Putamen (tissue), 1 donor: Measurements from ENCODE around the gene EIF4EBP2.
A peak's percentile ranks its signal among the peaks of the same experiment; 100 is the strongest.

ENCODE experiments used
- DNase-seq: peaks from one replicate; pipeline ENCODE4 v3.0.0-alpha.2; 2016; ENCODE audit warnings: low spot score

The EIF4EBP2 gene, protein sequence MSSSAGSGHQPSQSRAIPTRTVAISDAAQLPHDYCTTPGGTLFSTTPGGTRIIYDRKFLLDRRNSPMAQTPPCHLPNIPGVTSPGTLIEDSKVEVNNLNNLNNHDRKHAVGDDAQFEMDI

DNA sequence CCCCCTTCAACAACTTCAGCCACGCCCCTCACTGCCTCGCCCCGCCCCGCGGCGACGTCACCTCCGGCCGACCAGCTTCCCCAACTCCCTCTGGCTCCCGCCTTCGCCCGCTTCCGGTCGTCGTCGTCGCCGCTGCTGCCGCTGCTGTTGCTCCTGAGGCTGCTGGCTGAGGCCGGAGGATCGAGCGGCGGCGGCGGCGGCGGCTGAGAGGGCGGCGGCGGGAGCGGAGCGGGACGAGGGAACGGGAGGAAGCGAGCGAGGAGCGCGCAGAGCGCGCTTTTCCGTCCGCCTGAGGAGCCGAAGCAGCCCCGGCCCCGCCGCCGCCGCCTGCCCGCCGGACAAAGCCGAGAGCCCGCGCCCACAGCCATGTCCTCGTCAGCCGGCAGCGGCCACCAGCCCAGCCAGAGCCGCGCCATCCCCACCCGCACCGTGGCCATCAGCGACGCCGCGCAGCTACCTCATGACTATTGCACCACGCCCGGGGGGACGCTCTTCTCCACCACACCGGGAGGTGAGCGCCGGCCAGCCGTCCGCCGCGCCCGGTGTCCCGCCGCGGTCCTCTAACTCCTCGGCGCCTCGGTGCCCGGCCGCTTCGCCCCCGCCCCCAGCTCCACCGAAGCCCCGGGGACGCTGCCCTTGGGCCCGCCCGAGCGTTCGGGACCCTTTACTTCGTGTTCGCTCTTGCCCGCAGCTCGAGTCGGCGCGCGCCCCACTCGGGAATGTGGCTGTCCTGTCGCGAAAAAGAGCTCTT lies at the start of gene EIF4EBP2:
TSS of gene EIF4EBP2 (plus strand) at position 110 of the 751 bp plus-strand sequence. CDS start at position 367, 257 bp downstream.
- DNase-seq: peak; percentile 97

DNA sequence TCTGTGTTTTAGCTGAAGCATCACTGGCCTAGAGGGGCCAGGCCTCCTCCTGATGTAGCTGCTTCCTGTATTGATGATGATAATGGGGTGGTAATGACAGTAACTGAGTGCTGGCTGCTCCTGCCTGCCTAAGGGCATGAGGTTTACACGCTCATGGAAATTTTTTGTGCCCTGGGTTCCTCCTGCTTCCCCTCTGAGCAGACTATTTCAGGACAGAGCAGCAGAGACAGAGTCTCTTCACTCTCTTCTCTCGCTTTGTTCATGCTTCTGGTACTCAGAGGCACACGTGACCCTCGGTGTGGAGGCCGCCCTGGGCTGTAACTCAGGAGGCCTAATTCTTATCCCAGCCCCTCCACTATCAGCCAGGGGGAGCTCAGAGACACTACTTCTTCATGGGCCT lies 49.4 kb upstream of the EIF4EBP2 start:
- no peak for DNase-seq

DNA sequence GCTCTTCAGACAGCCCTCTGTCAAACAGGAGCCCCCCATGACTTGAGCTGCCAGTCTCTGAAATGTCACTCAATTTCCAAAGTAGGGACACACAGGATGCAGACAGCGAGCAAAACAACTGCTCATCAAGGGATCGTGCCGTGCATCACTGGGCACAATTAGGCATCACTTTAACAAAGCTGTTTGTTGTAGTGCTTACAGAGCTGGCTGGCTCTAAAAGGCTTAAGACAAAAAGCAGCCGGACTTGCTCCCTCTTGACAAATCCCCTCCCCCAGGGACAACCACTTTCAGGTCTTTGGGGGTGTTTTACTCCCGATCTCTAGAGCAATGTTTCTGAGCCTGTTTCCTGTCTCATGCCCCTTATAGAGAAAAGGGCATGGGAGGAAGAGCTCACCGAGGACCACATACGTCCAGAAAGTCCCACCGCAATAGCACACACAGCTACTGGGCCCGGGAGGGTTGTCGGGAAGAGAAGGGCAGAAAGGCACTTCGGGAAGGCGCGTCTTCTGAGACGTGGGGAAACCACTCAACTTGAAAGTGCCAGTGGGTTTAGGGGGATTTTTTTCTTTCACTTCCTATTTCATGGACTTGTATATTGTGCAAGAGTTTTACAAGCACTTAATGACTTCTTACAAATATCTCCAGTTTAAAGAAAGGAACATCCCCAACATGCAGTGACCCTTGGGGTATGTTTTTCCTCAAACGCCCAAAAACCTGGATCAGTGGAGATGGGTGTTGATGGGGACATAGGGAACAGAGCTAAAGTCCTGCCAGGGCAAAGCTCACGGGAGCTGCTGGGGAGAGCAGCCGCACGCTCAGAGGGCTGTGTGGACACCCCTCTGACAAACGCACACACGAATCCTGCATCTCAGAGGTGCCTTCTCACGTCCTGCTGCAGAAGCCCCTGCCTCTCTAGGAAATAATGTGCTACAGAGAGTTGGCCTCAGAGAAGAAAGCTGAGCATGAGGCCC lies 48.6 kb upstream of the EIF4EBP2 start:
- no peak for DNase-seq

DNA sequence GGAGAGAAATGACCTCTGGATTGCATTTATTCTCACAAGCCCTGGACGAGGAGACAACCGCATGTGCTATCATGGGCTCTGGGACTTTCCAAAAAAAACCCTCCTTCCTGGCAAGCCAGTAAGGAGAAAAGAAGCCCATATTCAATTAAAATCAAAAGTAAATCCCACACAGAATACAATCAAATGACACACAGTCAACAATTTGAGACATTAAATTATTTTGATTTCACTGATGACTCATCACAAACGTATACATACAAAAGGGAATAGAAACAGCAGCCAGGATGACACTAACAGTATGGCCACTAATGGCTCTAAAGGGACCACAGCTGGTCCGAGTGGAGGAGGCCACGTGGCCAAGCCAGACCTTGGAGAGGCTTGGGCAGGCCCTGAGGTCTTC lies 46.4 kb upstream of the EIF4EBP2 start:
- DNase-seq: no peak

DNA sequence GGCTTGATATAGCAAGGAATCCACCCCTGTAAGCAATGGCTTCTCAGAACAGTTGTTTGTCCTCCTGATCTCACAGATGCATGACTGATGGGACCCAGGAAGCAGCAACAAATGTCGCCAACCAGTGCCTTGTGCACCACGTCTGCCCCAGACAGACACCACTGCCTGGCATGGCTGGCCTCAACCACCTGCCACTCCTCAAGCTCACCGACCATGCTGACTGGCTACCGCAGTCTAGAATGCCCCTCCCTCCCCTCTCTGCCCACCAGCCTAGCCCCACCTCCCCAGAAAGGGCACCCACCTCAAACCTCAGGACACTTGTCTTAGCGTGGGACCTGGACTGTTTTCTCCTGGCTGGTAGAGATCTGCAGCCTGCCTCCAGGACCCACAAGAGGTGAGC lies 45.5 kb upstream of the EIF4EBP2 start:
- no peak for DNase-seq

DNA sequence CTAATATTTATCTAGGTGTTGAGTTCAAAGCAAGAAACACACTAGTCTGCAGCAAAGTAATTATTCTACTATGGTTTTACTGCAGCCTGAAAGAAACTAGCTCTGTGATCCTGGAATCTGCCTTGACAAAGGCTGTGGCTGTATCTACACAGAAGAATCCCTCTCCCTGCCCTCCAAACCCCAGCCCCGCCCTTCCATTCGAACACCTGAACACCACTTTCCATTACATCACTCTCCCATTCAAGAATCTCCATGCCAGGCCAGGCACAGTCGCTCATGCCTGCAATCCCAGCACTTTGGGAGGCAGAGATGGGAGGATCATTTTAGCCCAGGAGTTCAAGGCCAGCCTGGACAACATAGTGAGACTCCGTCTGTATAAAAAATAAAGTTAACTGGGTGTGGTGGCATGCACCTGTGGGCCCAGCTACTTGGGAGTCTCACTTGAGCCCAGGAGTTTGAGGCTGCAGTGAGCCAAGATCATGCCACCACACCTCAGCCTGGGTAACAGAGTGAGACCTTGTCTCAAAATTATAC lies 44.9 kb upstream of the EIF4EBP2 start:
- DNase-seq: no peak

DNA sequence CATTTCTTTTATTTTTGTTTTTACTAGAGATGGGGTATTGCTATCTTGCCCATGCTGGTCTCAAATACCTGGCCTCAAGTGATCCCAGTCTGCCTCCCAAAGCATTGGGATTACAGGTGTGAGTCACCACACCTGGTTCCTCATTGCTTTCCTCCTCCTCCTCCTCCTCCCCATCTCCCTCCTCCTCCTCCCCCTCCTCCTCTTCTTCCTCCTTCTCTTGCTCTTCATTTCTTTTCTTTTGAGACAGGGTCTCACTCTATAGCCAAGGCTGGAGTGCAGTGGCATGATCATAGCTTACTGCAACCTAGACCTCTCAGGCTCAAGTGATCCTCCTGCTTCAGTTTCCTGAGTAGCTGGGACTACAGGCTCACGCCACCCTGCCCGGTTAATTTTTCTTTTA lies 43.7 kb upstream of the EIF4EBP2 start:
- no peak for DNase-seq

DNA sequence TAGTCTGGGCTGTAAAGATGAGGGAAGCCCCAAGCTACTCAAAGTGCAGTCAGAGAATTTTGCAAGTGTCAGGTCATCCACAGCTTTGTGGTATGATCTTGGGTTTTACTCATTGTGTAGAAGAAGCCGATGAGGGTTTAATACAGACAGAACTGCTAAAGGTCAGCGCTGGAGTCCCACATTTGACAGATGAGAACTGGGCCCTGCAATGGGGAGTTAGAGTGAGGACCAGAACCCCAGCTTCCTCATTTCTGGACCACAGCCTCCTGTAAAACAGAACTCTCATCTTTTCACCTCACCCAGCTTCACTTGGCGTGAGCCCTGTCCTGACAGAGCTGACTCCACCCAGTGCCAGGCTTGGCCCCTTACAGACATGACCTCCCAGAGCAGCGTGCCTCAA lies 41.6 kb upstream of the EIF4EBP2 start:
- DNase-seq: no peak

DNA sequence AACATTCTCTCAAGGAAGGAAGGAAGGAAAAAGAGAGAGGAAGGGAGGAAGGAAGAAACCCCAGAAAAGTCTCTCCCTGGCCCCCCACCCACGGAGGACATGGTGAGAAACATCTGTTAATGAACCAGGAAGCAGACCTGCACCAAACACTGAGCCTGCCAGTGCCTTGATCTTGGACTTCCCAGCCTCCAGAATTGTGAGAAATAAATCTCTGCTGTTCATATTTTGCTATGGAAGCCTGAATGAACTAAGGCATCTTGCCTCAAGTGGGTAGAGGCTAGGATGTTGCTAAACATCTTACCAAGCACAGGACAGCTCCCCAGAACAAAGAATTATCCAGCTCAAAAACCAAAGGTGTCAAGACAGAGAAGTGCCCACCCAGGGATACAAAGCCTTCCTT lies 40.7 kb upstream of the EIF4EBP2 start:
- no peak for DNase-seq

DNA sequence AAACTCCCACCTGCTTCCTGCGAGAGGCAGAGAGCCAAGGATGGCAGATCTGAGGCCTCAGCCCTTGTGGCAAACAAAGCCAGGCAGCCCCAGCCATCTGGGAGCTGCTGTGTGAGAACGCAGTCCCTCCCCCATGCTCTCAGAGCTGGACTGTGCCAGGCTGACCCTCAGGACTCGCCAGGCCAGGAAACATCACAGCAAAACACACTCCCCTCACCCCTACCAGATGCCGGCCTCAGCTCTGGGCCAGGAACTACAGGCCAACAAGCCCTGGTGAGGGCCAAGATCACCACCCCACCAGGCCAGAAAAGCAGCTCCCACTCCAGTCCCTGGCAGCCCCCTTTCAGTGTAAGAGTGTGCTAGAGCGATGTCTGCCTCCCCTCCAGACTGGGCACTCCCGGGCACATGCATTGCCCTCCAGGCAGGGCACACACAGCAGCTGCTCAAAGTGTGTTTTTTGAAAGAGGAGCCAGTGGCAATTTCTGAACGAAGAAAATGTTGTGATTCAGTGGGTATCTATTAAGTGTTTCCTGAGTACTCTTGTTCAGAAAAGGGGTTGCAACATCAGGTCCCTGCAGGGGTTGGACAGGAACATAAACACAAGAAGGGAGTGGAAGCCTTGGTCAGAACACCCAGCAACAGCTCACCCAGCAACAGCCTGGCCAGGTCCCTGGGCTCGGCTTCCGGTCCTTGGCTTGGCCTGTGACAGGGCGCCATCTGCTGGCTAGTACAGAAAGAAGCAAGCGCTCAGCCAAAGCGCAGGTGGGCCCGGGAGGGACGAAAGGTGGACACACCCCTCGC lies 39.8 kb upstream of the EIF4EBP2 start:
- DNase-seq: peak; percentile 85

DNA sequence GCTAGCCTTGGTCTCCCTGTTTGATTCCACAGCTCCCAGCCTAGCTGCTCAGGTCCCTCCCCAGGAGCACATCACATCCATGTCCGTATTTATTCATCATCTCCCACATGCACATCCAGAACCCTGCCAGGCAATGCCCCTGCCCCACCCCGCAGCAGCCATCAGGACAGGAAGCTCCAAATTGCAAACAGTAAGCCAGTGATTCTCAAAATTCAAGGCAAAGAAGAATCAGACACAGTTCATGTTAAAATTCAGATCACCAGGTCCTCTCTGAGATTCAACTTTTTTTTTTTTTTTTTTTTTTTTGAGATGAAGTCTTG lies 39.2 kb upstream of the EIF4EBP2 start:
- no peak for DNase-seq

DNA sequence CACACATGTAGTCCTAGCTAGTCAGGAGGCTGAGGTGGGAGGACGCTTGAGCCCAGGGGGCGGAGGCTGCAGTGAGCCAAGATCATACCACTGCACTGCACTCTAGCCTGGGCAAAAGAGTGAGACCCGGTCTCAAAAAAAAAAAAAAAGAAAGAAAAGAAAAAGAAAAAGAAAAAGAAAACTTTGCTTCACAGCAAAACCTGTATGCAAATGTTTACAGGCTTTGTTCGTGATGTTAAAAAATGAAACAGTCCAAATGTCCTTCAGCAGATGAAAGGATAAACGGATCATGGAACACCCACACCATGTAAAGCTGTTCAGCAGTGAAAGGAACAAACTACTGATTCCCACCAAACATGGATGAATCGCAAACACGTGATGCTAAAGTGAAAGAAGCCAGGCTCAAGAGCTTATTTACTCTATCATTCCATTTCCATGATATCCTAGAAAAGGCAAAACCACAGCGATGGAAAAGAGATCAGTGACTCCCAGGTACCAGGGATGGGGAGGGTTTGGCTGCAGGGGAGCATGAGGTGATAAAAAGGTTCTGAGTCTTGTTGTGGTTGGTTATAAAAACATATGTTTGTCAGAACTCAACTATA lies 36.6 kb upstream of the EIF4EBP2 start:
- DNase-seq: no peak

DNA sequence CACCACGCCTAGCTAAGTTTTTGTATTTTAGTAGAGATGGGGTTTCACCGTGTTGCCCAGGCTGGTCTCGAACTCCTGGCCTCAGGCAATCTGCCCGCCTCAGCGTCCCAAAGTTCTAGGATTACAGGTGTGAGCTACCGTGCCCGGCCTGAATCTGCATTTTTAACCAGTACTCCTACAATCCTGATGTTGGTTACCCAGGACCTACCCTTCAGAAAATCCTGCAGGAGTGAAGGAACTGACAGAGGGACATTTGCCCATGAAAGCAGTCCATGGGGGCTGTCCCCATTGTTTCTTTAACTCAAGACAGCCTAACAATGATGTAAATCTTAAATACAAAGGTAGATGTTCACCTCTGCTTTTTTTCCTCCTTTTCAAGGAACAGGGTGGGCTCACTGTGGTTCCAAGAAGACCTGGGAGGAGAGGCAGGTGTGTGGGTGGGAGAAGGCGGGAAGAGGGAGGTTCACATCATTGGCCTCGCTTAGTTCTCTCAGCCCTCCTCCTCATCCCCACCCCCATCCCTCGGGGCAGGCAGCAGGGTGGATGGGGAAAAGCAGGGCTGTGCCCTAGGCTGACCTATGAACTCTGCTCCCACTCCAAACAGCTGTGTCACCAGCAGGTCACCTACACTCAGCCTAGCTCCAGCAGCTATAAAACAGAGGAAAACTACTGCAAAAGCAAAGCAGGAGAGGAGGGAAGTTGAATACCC lies 35.0 kb upstream of the EIF4EBP2 start:
- DNase-seq: no peak

DNA sequence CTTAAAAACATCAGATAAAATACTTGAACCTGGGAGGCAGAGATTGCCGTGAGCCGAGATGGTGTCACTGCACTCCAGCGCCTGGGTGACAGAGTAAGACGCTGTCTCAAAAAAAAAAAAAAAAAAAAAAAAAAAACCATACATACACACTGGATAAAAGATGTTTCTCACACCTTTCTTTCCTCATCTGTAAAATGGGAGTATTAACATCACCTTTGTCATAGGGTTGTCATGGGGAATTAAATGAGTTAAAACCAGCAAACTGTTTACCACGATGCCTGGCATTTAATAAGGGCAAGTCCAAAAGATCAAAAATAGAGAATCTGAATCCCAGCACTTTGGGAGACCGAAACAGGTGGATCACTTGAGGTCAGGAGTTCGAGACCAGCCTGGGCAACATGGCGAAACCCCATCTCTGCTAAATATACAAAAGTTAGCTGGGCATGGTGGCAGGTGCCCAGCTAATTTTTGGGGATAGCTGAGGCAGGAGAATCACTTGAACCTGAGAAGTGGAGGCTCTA lies 34.4 kb upstream of the EIF4EBP2 start:
- no peak for DNase-seq

DNA sequence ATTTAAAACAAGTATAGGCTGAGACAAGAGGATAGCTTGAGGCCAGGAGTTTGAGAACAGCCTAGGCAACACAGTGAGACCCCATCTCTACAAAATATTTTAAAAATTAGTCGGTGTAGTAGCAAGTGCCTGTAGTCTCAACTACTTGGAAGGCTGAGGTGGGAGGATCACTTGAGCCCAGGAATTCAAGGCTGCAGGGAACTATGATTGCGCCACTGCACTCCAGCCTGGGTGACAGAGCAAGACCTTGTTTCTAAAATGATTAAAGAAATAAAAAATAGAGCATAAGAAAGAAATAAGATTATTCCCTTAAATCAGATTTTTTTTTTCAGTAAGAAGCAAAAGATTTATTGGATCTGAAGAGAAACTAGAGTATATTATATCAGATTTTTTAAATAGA lies 33.2 kb upstream of the EIF4EBP2 start:
- no peak for DNase-seq

DNA sequence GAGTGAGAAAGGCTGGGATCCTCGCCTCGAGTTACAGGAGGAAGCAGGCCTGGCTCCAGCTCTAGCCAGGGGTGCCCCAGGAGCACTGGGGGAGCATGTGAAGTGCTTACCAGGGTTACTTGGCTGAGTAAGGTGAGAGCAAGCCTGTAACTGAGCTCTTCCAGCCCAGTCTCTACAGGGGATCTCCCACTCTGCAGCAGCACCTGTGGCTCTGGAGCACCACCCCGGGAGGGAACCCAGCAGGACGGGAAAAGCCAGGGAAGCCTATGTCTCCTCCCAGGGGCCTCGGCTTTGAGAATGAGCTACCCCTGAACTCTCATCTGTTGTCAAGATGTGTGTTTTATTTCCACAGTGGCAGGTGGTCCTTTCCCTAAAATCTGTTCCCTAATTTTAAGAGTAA lies 32.1 kb upstream of the EIF4EBP2 start:
- DNase-seq: no peak

DNA sequence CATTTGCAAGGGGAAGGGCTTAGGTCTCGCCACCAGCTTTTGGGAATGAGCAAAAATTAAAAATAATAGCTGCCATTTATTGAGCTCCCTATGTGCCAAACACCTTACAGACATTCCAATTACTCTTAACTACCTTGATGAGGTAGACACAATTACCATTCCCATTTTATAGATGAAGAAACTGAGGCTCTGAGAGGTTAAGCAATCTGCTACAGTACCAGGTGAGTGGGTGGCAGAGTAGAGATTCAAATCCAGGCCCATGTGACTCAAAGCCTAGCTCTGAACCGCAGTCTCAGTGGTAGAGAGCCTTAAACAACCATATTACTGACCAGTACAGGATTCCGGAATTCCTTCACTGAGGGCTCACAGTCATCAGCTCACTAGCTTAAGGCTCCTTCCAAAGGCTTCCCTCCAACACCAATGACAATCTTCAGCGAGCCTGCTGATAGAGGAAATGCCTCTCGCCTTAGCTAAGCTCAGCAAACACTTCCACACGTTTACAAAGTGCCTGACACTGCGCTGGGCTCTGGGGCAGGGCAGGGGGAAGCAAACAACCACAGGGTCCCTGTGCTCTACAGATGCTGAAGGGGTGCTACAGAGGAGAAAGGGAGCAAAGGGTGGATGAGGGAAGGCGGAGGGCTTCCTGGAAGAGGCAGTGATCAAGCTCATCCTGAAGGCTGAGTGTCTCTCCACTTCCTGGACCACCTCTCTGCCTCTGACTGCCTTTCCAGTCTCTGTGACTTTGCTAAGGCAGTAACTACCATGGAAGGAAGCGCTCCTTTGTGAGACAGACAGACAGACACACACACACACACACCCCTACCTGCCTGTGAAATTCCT lies 28.9 kb upstream of the EIF4EBP2 start:
- DNase-seq: no peak

DNA sequence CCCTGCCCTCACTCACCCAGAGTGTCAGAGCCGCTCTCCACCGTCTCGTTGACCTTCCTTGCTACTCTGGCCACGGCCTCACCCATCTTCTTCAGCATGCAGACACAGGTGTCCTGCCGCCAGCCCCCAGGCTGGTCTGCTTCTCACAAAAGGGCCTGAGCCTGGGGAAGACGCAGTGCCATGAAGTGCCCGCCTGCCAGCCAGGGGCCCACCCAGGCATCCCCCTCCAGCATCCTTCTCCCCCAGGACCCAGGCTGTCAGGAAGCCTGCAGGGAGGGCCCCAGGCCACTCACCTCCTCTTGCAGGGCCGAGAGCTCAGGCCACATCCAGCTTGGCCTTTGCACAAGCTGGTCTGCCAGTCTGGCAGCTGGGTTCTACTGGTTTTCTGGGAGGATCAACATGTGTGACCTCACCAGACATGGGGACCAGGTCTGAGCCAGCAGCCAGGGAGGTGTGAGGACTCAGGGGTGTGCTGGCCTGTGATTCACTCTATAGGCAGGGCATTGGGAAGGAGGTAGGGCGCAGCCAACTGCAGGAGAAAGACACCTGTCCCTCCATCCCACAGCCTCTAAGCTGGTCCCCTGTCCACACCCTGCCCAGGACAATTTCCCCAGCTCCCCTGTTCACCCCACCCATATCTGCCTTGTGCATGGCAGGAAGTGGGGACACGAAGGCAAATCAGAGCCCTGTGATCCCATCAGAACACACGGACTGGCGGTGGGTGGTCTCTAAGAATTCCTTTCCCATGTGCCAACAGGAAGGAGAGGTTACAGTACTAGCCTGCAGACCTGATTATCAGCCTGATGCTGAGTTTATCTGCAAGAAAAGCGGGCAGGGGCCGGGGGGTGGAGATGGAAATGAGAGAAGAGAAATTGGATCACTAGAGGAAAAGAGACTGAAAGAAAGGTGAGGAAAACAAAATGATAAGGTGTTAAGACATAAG lies 27.2 kb upstream of the EIF4EBP2 start:
- DNase-seq: no peak

DNA sequence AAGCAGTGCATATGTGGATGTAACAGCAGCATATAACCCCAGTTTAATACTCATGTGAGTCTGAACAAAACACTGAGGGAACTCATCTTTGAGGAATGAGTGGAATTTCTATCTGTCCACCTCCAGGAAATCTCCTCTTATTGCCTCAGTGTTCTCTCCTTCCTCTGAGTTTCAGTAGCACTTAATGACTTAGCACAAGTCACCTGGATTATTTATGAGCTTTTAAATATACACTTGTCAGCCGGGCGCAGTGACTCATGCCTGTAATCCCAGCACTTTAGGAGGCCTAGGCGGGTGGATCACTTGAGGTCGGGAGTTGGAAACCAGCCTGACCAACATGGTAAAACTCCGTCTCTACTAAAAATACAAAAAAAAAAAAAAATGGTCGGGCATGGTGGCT lies 25.8 kb upstream of the EIF4EBP2 start:
- DNase-seq: no peak
